ENCODE results near the gene FBXL17.
A peak's percentile ranks its signal among the peaks of the same experiment; 100 is the strongest.
"Not testable (repeated sequence)": the region's sequence is repeated elsewhere in the genome, so short reads cannot be mapped to it uniquely, and the experiment has no call there.

Gene FBXL17

DNA sequence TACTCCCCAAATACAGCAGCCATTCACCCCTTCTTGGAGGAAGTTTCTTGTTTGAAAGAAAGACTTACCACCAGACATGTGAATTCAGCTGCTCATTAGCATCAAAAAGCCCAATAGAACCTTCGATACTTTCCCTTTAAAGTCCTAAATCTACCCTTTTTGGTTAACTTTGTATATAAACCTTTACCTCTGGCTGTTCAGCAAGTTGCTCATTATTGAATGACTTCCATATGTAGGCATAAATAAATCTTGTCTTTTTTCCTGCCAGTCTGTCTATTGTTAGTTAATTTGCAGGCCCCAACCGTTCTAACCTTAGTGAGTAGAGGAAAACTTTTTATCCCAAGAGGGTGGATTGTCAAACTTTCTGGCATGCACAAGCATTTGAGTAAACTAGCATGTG, 27.9 kb upstream of the FBXL17 start:
- H3K9ac ChIP-seq (ENCODE audit: low read length): no peak overlapping the region
- no peaks in the 10 kb centered on the region for H3K79me2 ChIP-seq (ENCODE audit: low read length)
- no peaks in the 10 kb centered on the region for H3K4me1 ChIP-seq (ENCODE audit: low read length)
- no peaks in the 10 kb centered on the region for H3K27me3 ChIP-seq (ENCODE audit: low read depth, low read length)
- H3K36me3 ChIP-seq (replicated peaks; ENCODE audit: low read depth, low read length): no peaks in the 10 kb centered on the region
- no peak overlapping the region for H3K27ac ChIP-seq (ENCODE audit: low read length)
- H3K4me3 ChIP-seq (ENCODE audit: low read length): no peak overlapping the region
- H2AFZ ChIP-seq (ENCODE audit: low read depth, low read length): no peak overlapping the region
- H3K4me2 ChIP-seq (ENCODE audit: low read length): no peak overlapping the region
- no peak for TF ChIP-seq EZH2phosphoT487 (IDR thresholded peaks at IDR 0.05; ENCODE audit: low read depth)
- TF ChIP-seq, protein P1, sequence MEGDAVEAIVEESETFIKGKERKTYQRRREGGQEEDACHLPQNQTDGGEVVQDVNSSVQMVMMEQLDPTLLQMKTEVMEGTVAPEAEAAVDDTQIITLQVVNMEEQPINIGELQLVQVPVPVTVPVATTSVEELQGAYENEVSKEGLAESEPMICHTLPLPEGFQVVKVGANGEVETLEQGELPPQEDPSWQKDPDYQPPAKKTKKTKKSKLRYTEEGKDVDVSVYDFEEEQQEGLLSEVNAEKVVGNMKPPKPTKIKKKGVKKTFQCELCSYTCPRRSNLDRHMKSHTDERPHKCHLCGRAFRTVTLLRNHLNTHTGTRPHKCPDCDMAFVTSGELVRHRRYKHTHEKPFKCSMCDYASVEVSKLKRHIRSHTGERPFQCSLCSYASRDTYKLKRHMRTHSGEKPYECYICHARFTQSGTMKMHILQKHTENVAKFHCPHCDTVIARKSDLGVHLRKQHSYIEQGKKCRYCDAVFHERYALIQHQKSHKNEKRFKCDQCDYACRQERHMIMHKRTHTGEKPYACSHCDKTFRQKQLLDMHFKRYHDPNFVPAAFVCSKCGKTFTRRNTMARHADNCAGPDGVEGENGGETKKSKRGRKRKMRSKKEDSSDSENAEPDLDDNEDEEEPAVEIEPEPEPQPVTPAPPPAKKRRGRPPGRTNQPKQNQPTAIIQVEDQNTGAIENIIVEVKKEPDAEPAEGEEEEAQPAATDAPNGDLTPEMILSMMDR (IDR thresholded peaks at IDR 0.05; ENCODE audit: low read depth, low read length): no peak
- no peaks in the 10 kb centered on the region for H3K9me3 ChIP-seq (ENCODE audit: insufficient read depth, low read length)
- no peaks in the 10 kb centered on the region for H4K20me1 ChIP-seq (ENCODE audit: insufficient read depth, low read length)

DNA sequence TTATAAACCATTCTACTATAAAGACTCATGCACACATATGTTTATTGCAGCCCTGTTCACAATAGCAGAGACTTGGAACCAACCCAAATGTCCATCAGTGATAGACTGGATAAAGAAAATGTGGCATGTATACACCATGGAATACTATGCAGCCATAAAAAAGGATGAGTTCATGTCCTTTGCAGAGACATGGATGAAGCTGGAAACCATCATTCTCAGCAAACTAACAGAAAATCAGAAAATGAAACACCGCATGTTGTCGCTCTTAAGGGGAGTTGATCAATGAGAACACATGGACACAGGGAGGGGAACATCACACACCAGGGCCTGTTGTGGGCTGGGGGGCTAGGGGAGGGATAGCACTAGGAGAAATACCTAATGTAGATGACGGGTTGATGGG, 23.3 kb upstream of the FBXL17 start:
- H3K36me3 ChIP-seq (replicated peaks; ENCODE audit: low read depth, low read length); H4K20me1 ChIP-seq (ENCODE audit: insufficient read depth, low read length); H3K4me2 ChIP-seq (ENCODE audit: low read length); H2AFZ ChIP-seq (ENCODE audit: low read depth, low read length); H3K79me2 ChIP-seq (ENCODE audit: low read length); H3K4me1 ChIP-seq (ENCODE audit: low read length); H3K27ac ChIP-seq (ENCODE audit: low read length); H3K9me3 ChIP-seq (ENCODE audit: insufficient read depth, low read length); H3K4me3 ChIP-seq (ENCODE audit: low read length); H3K27me3 ChIP-seq (ENCODE audit: low read depth, low read length); H3K9ac ChIP-seq (ENCODE audit: low read length): not testable (repeated sequence)

DNA sequence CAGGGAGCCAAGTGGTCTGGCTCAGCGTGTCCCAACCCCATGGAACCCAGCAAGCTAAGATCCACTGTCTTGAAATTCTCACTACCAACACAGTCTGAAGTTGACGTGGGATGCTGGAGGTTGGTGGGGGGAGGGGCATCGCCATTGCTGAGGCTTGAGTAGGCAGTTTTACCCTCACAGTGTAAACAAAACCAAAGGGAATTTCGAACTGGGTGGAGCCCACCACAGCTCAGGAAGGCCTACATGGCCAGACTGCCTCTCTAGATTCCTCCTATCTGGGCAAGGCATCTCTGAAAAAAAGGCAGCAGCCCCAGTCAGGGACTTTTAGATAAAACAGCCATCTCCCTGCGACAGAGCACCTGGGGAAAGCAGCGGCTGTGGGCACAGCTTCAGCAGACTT, 17.1 kb upstream of the FBXL17 start:
- no peak overlapping the region for H2AFZ ChIP-seq (ENCODE audit: low read depth, low read length)

DNA sequence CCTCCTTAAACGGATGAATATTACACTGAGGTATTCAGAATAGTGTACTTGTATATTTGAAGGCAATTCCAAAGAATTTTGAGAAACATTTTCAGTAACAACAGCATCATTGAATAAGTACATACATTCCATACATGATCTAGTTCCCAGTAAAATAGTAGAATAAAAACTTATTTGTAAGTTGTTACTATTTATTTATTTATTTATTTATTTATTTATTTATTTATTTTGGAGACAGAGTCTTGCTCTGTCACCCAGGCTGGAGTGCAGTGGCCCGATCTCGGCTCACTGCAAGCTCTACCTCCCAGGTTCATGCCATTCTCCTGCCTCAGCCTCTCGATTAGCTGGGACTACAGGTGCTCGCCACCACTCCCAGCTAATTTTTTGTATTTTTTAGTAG, 14.9 kb upstream of the FBXL17 start:
- not testable (repeated sequence) for H4K20me1 ChIP-seq (ENCODE audit: insufficient read depth, low read length); H3K79me2 ChIP-seq (ENCODE audit: low read length); H3K4me2 ChIP-seq (ENCODE audit: low read length); H3K4me3 ChIP-seq (ENCODE audit: low read length); H3K4me1 ChIP-seq (ENCODE audit: low read length); H3K9ac ChIP-seq (ENCODE audit: low read length); H3K9me3 ChIP-seq (ENCODE audit: insufficient read depth, low read length); H3K36me3 ChIP-seq (replicated peaks; ENCODE audit: low read depth, low read length); H3K27ac ChIP-seq (ENCODE audit: low read length); H2AFZ ChIP-seq (ENCODE audit: low read depth, low read length); H3K27me3 ChIP-seq (ENCODE audit: low read depth, low read length)

More for the DNA sequence above, 17.1 kb upstream of the FBXL17 start:
- Histone ChIP-seq H3K36me3 (replicated peaks; ENCODE audit: low read depth, low read length) (no peaks in the 10 kb centered on the region), H4K20me1 (ENCODE audit: insufficient read depth, low read length) (no peaks in the 10 kb centered on the region), H3K9me3 (ENCODE audit: insufficient read depth, low read length) (no peaks in the 10 kb centered on the region), H3K79me2 (ENCODE audit: low read length) (no peaks in the 10 kb centered on the region), H3K27me3 (ENCODE audit: low read depth, low read length) (no peaks in the 10 kb centered on the region), H3K9ac (ENCODE audit: low read length) (no peak overlapping the region), H3K4me2 (ENCODE audit: low read length) (no peak overlapping the region), H3K4me3 (ENCODE audit: low read length) (no peak overlapping the region), H3K4me1 (ENCODE audit: low read length) (no peaks in the 10 kb centered on the region), H3K27ac (ENCODE audit: low read length) (no peak overlapping the region)
- TF ChIP-seq EZH2phosphoT487 (IDR thresholded peaks at IDR 0.05; ENCODE audit: low read depth): no peak
- TF ChIP-seq, protein P1 (IDR thresholded peaks at IDR 0.05; ENCODE audit: low read depth, low read length): no peak

DNA sequence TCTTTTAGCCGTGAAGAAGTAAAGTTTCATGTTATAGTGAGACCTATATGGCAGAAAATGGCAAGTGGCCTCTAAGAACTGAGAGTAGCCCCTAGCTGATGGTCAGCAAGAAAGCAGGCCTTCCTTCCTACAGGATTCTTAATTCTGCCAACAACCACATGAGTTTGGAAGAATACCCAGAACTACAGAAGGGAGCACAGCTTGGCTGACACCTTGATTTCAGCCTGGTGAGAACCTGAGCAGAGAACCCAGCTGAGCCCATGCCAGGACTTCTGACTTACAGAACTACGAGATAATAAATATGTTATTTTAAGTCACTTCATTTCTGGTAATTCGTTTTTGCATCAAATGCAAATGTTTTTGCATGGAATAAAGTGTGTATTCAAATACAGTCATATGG, 5.9 kb upstream of the FBXL17 start:
- Histone ChIP-seq H3K27me3 (ENCODE audit: low read depth, low read length) (no peaks in the 10 kb centered on the region), H3K9ac (ENCODE audit: low read length) (no peak overlapping the region), H3K4me2 (ENCODE audit: low read length) (peak overlapping the region; percentile 1; the same call in 1 of the 2 replicates), H3K79me2 (ENCODE audit: low read length) (peaks cover 2% of the 10 kb centered on the region), H3K4me3 (ENCODE audit: low read length) (no peak overlapping the region), H2AFZ (ENCODE audit: low read depth, low read length) (no peak overlapping the region), H3K27ac (ENCODE audit: low read length) (no peak overlapping the region), H4K20me1 (ENCODE audit: insufficient read depth, low read length) (no peaks in the 10 kb centered on the region), H3K36me3 (replicated peaks; ENCODE audit: low read depth, low read length) (no peaks in the 10 kb centered on the region), H3K9me3 (ENCODE audit: insufficient read depth, low read length) (no peaks in the 10 kb centered on the region), H3K4me1 (ENCODE audit: low read length) (peaks cover 37% of the 10 kb centered on the region)
- TF ChIP-seq, protein P1 (IDR thresholded peaks at IDR 0.05; ENCODE audit: low read depth, low read length): no peak
- TF ChIP-seq EZH2phosphoT487 (IDR thresholded peaks at IDR 0.05; ENCODE audit: low read depth): no peak

All from OCI-LY3 (cell line).